GM06990 (cell line): ENCODE measurements around the gene DHCR7.

Experiments used
- DNase-seq: peaks from one replicate; pipeline ENCODE4 v3.0.0-alpha.2; 2011; ENCODE audit not compliant: insufficient read length; ENCODE audit errors: extremely low read depth
- H3K27me3 ChIP-seq: replicated peaks from 2 replicates; pipeline ENCODE4 v1.6.0; 2011; ENCODE audit warnings: low read length; ENCODE audit not compliant: control insufficient read depth, insufficient read depth
- H3K36me3 ChIP-seq: 2 replicates; pipeline ENCODE4 v1.5.1; 2011; ENCODE audit warnings: low read length; ENCODE audit not compliant: control insufficient read depth, insufficient read depth
- H3K4me3 ChIP-seq: replicated peaks from 2 replicates; pipeline ENCODE4 v1.5.1; 2011; ENCODE audit warnings: low read depth, mild to moderate bottlenecking, control low read depth, low read length
- TF ChIP-seq, protein P1 (sequence below): IDR thresholded peaks from 2 replicates; pipeline ENCODE4 v1.5.1; 2011; ENCODE audit warnings: low read length, control low read depth, mild to moderate bottlenecking, inconsistent platforms; ENCODE audit not compliant: insufficient read depth, poor library complexity, severe bottlenecking

Gene DHCR7

DNA sequence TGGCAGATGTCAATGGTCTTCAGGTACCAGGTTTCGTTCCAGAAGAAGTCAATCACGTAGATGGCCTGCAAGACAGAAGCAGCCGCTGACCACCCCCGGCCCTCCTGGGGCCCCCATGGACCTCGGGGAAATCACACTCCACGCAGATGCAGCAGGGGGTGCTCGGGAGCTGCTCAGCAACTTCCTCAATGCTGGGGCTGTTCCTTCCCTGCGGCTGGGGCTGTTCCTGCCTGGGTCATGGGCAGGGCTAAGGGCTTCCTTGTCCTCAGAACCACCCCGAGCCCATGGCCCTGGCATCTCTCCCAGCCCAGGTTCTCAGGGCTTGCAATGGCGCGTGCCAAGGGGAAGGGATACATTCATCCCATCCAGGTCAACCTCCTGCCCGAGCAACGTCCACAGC lies 10.3 kb downstream of the DHCR7 start:
- Histone ChIP-seq H3K36me3 (peaks cover 47% of the 10 kb centered on the region), H3K27me3 (no peaks in the 10 kb centered on the region), H3K4me3 (no peak overlapping the region)
- TF ChIP-seq, protein P1, sequence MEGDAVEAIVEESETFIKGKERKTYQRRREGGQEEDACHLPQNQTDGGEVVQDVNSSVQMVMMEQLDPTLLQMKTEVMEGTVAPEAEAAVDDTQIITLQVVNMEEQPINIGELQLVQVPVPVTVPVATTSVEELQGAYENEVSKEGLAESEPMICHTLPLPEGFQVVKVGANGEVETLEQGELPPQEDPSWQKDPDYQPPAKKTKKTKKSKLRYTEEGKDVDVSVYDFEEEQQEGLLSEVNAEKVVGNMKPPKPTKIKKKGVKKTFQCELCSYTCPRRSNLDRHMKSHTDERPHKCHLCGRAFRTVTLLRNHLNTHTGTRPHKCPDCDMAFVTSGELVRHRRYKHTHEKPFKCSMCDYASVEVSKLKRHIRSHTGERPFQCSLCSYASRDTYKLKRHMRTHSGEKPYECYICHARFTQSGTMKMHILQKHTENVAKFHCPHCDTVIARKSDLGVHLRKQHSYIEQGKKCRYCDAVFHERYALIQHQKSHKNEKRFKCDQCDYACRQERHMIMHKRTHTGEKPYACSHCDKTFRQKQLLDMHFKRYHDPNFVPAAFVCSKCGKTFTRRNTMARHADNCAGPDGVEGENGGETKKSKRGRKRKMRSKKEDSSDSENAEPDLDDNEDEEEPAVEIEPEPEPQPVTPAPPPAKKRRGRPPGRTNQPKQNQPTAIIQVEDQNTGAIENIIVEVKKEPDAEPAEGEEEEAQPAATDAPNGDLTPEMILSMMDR, result peak; percentile 20
- DNase-seq, result no peak

- no peak for DNase-seq
- TF ChIP-seq, protein P1, result no peak
- H3K36me3 ChIP-seq, result peaks cover 47% of the 10 kb centered on the region
- no peaks in the 10 kb centered on the region for H3K27me3 ChIP-seq
- H3K4me3 ChIP-seq, result no peak overlapping the region
Observed at GRCh38 chr11:71437399-71437798, 10.8 kb downstream of the DHCR7 start.

GRCh38 chr11:71436861-71437260 lies 11.3 kb downstream of the DHCR7 start:
- DNase-seq, result no peak
- TF ChIP-seq, protein P1, result no peak
- H3K36me3 ChIP-seq, result peaks cover 43% of the 10 kb centered on the region
- H3K27me3 ChIP-seq, result no peaks in the 10 kb centered on the region
- H3K4me3 ChIP-seq, result no peak overlapping the region

- no peak for DNase-seq
- H3K36me3 ChIP-seq, result peaks cover 32% of the 10 kb centered on the region
- TF ChIP-seq, protein P1, result no peak
- H3K4me3 ChIP-seq, result no peak overlapping the region
- no peaks in the 10 kb centered on the region for H3K27me3 ChIP-seq
Observed at GRCh38 chr11:71435278-71435951, 12.8 kb downstream of the DHCR7 start.

- Histone ChIP-seq H3K27me3 (no peaks in the 10 kb centered on the region), H3K36me3 (peaks cover 29% of the 10 kb centered on the region), H3K4me3 (no peak overlapping the region)
- no peak for DNase-seq
- TF ChIP-seq, protein P1, result no peak
Observed at GRCh38 chr11:71434576-71435130, 13.5 kb downstream of the DHCR7 start.
